Bronchial epithelial cell (primary cell): Measurements from ENCODE around the gene C6orf89. TPM values are rescaled to one million over a fixed set of nuclear protein-coding genes. Genes with fewer than 3 reads are reported as not detected.

Experiments
- DNase-seq: peaks from one replicate; pipeline ENCODE4 v3.0.0-alpha.2; 2010; ENCODE audit warnings: low read depth
- FAIRE-seq: peaks from 2 replicates; lab custom pipeline; 2011; peaks lifted over from hg19 to GRCh38; lab: Jason Lieb, UNC
- H3K27me3 ChIP-seq: 2 replicates; pipeline ENCODE4 v1.5.1; 2011; ENCODE audit warnings: low read length; ENCODE audit not compliant: control insufficient read depth, insufficient read depth
- H3K36me3 ChIP-seq: 2 replicates; pipeline ENCODE4 v1.5.1; 2011; ENCODE audit warnings: low read length; ENCODE audit not compliant: control insufficient read depth, insufficient read depth
- H3K4me3 ChIP-seq: 2 replicates; pipeline ENCODE4 v1.5.1; 2011; ENCODE audit warnings: mild to moderate bottlenecking, low read depth, low read length, control low read depth
- CTCF ChIP-seq: IDR thresholded peaks from 2 replicates; pipeline ENCODE4 v1.5.1; 2011; ENCODE audit warnings: mild to moderate bottlenecking, moderate library complexity, low read length, control low read depth, inconsistent platforms; ENCODE audit not compliant: insufficient read depth, severe bottlenecking
- total RNA-seq: library from RNA; depleted of rRNA; stranded (reverse); fragments of >200 nt; gene quantifications from 2 replicates; pipeline ENCODE4 v1.2.1, GENCODE V29; 2014

The C6orf89 gene
- total RNA-seq, 1 donor from 2014 or later = 21.9 TPM

- no peak for FAIRE-seq
- H3K27me3 ChIP-seq = no peaks in the 10 kb centered on the region
- H3K4me3 ChIP-seq = peak overlapping the region; percentile 78
- peaks cover 5% of the 10 kb centered on the region for H3K36me3 ChIP-seq
- peak; percentile 44 for TF ChIP-seq CTCF
- DNase-seq = peak; percentile 31
Measured at GRCh38 chr6:36873612-36874442, 11.9 kb upstream of the C6orf89 start.

- FAIRE-seq = no peak
- no peak for TF ChIP-seq CTCF
- peaks cover 5% of the 10 kb centered on the region for H3K36me3 ChIP-seq
- DNase-seq = peak; percentile 79
- peak within 1 kb of the TSS; percentile 78 for H3K4me3 ChIP-seq
- H3K27me3 ChIP-seq = no peaks in the 10 kb centered on the region
Measured at GRCh38 chr6:36874443-36875249, 11.1 kb upstream of the C6orf89 start, which contains the start of gene PPIL1. TSS of gene PPIL1 (minus strand) at chr6:36874803. CDS start at chr6:36874772, 31 bp downstream.

- no peaks in the 10 kb centered on the region for H3K27me3 ChIP-seq
- no peak for DNase-seq
- FAIRE-seq = no peak
- peak overlapping the region; percentile 78 for H3K4me3 ChIP-seq
- H3K36me3 ChIP-seq = peaks cover 3% of the 10 kb centered on the region
- no peak for TF ChIP-seq CTCF
Measured at GRCh38 chr6:36875250-36875633, 10.5 kb upstream of the C6orf89 start.

- FAIRE-seq (no peak), DNase-seq (no peak)
- Histone ChIP-seq H3K36me3 (no peaks in the 10 kb centered on the region), H3K4me3 (no peak overlapping the region), H3K27me3 (no peaks in the 10 kb centered on the region)
- no peak for TF ChIP-seq CTCF
Measured at GRCh38 chr6:36884610-36885009, 1.1 kb upstream of the C6orf89 start.

- no peak for DNase-seq
- Histone ChIP-seq H3K27me3 (no peaks in the 10 kb centered on the region), H3K4me3 (no peak overlapping the region), H3K36me3 (no peaks in the 10 kb centered on the region)
- no peak for TF ChIP-seq CTCF
- no peak for FAIRE-seq
Measured at GRCh38 chr6:36886950-36887618, 1.3 kb downstream of the C6orf89 start.
